Renal pelvis (tissue), 4 donors: ENCODE data around the gene EZR. TPM values are rescaled to one million over a fixed set of nuclear protein-coding genes. Genes with fewer than 3 reads are reported as not detected.
"Not testable (repeated sequence)": the region's sequence is repeated elsewhere in the genome, so short reads cannot be mapped to it uniquely, and the experiment has no call there.

Source experiments
- DNase-seq: peaks from one replicate; pipeline ENCODE4 v3.0.0-alpha.2; 2013
- polyA plus RNA-seq, 3 donors: library from polyadenylated mRNA; unstranded; fragments of 120-200 nt; gene quantifications; one replicate each; pipeline ENCODE4 v1.2.1, GENCODE V29; 2013; ENCODE audit not compliant: insufficient read length in 3 of 3

The EZR gene
- polyA plus RNA-seq, 3 donors: 256 to 292 (median 274) TPM

DNA sequence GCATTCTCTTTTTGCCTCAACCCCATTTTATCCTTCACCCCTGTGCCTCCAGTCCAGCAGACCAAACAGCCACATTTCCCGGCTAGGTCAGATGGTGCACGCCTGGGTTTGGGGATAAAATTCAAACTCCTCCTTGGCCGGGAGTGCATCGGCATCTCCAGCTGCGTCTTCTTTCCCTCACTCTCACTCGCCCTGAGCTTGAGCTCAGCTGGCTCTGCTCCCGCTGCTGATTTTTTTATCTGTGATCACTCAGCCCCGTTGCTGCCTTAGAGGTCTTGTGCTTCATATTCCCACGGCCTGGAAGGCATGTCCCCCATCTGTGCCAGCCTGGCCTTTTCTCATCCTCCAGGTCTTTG lies 6.8 kb upstream of the EZR start:
- no peak for DNase-seq

- DNase-seq: no peak
These were observed 6.1 kb upstream of the EZR start for GRCh38 chr6:158825038-158825950.

GRCh38 chr6:158823616-158824015 lies 4.4 kb upstream of the EZR start:
- DNase-seq: not testable (repeated sequence)

DNA sequence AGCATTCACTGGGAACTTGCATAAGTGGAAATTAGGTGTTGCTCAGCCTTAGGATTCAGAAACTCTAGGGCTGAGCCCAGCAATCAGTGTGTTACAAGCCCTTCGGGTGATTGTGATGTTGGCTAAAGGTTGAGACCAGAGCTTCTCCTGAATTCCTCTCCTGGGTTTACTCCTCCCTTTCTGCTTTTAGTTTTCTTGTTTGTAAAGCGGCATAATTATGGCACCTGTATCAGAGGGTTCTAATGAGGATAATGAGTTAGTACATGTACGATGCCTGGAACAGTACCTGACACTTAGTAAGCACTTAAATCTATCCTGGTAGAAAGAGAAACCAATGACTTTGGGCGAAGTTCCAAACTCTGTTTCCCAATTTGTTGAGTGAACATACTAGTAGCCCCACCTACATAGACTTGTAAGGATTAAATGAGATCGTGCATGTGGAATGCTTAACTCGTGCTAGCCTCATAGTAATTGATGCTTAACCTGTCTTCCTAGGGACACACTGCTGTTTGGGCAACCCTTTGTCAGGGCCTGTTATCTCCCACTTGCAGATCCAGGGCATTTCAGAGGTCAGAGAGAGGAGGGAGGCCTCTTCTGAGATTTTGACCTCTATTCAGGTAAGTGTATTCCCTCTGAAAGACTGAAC lies 932 bp upstream of the EZR start:
- DNase-seq: no peak

GRCh38 chr6:158818581-158819212 lies 471 bp downstream of the EZR start:
- DNase-seq: peak; percentile 66

- DNase-seq: peak; percentile 80
These were observed 1.2 kb downstream of the EZR start for GRCh38 chr6:158817728-158818580.

DNA sequence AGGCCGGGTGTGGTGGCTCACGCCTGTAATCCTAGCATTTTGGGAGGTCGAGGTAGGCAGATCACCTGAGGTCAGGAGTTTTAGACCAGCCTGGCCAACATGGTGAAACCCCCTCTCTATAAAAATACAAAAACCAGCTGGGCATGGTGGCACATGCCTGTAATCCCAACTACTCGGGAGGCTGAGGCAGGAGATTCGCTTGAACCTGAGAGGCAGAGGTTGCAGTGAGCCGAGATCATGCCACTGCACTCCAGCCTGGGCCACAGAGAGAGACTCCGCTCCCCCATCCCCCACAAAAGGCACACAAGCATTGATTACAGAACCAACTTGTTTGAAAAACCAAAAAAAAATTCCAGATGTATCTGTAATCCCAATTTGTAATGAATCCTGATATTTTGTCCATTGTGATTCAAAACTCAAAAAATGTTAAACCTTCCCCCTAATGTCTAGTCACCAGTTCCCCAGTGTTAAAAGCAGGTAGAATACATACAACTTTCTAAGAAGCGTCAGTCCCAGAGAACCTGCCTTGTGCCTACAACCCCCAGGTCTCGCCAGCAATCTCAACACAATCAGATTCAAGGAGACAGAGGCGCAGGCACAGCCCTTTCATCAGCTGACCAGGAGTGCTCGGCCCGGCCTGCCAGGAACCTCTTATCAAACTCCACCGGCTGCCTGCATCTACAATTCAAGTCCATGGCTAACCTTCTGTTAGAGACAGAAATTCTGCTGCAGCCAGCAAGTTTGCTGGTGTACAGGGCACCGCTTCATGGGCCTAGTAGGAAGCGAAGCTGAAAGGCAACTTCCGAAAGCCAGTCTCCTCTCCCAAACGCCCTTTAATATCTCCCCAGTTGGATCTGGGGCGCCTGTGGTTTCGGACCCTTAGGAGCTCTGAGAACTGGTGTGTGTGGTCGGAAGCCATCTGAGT lies 2.1 kb downstream of the EZR start:
- DNase-seq: peak; percentile 22

GRCh38 chr6:158816329-158816728 lies 2.8 kb downstream of the EZR start:
- no peak for DNase-seq

DNA sequence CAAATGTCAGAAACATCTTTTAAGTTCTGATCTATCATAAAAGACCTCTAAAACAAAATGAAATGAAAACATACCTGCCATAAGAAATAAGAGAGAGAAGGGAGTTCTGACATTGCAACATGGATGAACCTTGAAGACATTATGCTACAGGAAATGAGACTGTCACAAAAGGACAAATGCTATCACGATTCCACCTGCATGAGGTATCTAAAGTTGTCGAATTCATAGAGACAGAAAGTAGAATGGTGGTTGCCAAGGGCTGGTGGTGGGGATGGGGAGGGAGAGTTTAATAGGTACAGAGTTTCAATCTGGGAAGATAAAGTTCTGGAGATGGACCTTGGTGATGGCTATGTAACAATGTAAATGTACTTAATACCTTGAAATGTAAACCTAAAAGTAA lies 3.3 kb downstream of the EZR start:
- DNase-seq: no peak

DNA sequence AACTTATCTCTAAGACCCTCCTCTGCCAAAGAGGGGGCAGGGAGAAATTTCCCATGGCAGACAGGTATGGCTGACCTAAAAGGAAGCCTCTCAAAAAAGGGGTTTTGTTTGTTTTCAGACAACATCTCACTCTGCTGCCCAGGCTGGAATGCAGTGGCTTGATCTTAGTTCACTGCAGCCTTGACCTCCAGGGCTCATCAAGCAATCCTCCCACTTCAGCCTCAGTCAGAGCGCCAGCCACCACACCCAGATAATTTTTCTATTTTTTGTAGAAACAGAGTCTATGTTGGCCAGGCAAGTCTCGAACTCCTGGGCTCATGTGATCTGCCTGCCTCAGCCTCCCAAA lies 3.8 kb downstream of the EZR start:
- no peak for DNase-seq

DNA sequence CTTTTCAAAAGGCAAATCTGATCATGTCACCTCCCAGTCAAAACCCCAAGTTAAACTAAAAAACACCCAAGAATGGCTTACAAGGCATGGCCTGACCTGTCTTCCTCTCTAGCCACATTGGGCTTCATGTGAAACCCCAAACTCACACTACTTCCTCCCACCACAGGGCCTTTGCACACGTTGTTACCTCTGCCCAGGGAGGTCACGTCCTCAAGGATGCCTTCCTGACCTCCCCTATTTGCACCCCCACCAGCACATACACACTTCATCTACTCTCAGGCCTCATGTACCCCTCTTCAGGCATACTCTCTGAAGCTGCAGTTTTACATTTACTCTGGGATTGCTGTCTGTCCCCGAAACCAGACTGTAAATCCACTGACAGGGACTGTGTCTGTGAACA lies 6.1 kb downstream of the EZR start:
- no peak for DNase-seq

DNA sequence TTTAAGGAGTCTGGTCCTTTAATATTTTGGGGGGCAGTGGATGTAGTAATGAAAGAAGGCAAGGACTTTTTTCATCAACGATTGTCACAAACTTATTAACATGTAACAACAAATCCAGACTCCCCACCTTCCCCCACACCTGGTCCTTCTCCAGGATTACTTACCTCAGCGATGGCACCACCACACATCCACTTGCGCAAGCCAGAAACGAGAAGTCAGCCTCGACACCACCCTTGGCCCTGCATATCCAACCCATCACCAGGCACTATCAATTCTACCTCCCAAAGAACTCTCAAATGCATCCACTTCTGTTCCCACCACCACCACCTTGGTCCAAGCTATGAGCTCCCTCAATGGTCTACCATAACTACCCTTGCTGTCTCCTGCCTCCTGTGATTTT lies 6.6 kb downstream of the EZR start:
- DNase-seq: no peak

DNA sequence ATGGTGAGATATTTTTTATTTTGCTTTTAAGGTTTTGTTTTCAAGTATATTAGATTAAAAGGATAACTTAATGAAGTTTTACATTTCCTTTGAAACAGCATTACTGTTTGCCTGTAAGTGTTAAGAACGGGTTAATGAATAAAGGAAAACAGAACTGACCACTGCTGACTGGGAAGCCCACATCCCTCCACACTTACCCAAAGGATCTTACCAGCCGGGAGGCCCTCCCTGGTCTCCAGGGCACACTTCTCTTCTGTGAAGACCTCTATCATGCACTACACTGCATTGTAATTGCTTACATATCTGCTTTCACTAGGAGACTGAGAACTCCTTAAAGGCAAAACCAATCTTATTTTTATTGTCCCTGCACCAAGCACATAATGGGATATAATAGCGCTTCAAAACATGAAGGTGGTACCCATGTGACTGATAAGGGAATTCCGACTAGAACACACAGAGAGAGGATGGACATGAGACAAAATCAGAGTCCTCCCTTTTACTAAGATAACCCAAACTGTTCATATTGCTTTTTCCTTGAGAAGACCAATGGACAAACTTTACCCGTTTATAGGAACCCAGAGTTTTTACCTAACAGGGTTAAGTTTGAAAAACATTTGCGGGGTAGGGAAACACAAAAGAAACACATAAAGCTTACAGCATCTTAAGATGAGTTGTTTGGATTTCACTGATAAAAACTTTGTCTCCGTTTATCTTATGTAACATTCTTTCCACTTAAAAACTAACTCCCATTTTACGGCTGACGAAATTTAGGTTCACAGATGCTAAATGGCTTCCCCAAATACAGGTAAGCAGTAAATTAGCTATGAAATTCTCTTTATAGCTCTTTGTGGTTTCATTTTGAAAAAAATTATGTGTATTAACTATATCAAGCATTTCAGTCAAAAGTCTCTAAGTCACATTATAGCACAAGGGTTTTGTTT lies 8.7 kb downstream of the EZR start:
- DNase-seq: no peak

- no peak for DNase-seq
These were observed 10.1 kb downstream of the EZR start for GRCh38 chr6:158808941-158809678.

GRCh38 chr6:158808442-158808833 lies 10.7 kb downstream of the EZR start:
- DNase-seq: no peak

- DNase-seq: no peak
These were observed 11.4 kb downstream of the EZR start for GRCh38 chr6:158807515-158808441.

DNA sequence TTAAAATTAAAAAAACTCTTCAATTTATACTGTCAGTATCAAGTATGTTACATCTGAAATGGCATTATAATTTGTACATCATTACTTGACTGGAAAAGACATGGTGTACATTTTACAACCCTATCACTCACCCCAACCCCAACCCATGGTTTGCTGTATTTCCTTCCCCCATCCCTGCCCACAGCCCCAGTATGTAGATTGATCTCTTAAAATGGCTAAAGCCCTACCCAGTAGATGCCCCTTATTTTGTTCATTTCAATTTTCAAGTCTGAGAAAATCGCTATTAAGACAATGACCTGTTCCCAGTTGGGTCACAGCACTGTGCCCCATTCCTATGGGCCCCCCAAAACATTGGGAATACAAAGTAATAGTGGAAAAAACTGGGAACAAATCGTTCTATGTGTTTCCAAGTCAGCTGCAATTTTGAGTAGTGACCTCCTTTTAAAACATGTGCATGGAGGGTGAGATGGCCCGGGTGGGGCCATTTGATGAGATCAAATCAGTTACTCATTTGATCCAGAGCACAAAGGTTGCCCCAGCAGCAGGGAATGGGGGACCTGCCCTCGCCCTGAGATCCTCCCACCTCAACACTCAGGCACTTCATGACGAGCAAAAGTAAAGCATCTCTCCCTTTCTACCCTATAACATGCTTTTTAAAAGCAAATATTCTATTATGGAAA lies 13.3 kb downstream of the EZR start:
- no peak for DNase-seq
